Small intestine (tissue), 7 donors: Measurements from ENCODE around the gene ADAMTS8. TPM values are rescaled to one million over a fixed set of nuclear protein-coding genes. Genes with fewer than 3 reads are reported as not detected.

Experiments
- DNase-seq, 2 donors: peaks; one replicate each; pipeline versions ENCODE4 v3.0.0 to v3.0.0-alpha.2; 2013
- FAIRE-seq: peaks from 2 replicates; lab custom pipeline; 2012; peaks lifted over from hg19 to GRCh38; lab: Jason Lieb, UNC
- H3K27ac ChIP-seq, 3 donors: one replicate each; pipeline ENCODE4 v1.5.1; 2013; ENCODE audit warnings: low read length in 2 of 3, mild to moderate bottlenecking in 2 of 3, control low read depth in 1 of 3, inconsistent platforms in 1 of 3, low read depth in 1 of 3, moderate library complexity in 1 of 3
- H3K27me3 ChIP-seq, 3 donors: one replicate each; pipeline ENCODE4 v1.6.1; 2013; ENCODE audit warnings: low read length in 3 of 3, inconsistent platforms in 1 of 3; ENCODE audit not compliant: control insufficient read depth in 3 of 3, insufficient read depth in 3 of 3
- H3K36me3 ChIP-seq, 3 donors: one replicate each; pipeline ENCODE4 v1.6.1; 2013; ENCODE audit warnings: low read length in 3 of 3, inconsistent platforms in 1 of 3, low read depth in 1 of 3, mild to moderate bottlenecking in 1 of 3, moderate library complexity in 1 of 3; ENCODE audit not compliant: control insufficient read depth in 3 of 3, insufficient read depth in 2 of 3
- H3K4me1 ChIP-seq, 3 donors: one replicate each; pipeline ENCODE4 v1.6.1; 2013; ENCODE audit warnings: low read length in 2 of 3, inconsistent platforms in 1 of 3, low read depth in 1 of 3, mild to moderate bottlenecking in 1 of 3, moderate library complexity in 1 of 3; ENCODE audit not compliant: control insufficient read depth in 3 of 3, insufficient read depth in 2 of 3
- H3K4me3 ChIP-seq, 3 donors: one replicate each; pipeline ENCODE4 v1.5.1; 2013; ENCODE audit warnings: low read length in 3 of 3, control low read depth in 1 of 3, inconsistent platforms in 1 of 3, low read depth in 1 of 3, mild to moderate bottlenecking in 1 of 3, moderate library complexity in 1 of 3
- H3K9me3 ChIP-seq, 2 donors: one replicate each; pipeline ENCODE4 v1.6.1; 2013; ENCODE audit warnings: low read depth in 1 of 2, low read length in 1 of 2; ENCODE audit not compliant: control insufficient read depth in 2 of 2, insufficient read depth in 1 of 2
- WGBS, 3 donors: extraction: QIAGEN DNeasy Blood & Tissue Kit; methylation state at CpG; one replicate each; pipeline ENCODE4 v1.1.7; 2013; 5-methylcytosine and 5-hydroxymethylcytosine counted together
- polyA plus RNA-seq, 4 donors: library from polyadenylated mRNA; stranded (reverse) in 3 of 4; unstranded in 1 of 4; fragments of 200-250 nt in 3 of 4; fragments of 120-200 nt in 1 of 4; gene quantifications; one replicate each; pipeline versions ENCODE4 v1.2.1 to v1.2.3, GENCODE V29; 2013
- donor health status: healthy with polysubstance abuse.
- donor health status: control.
- donor health status: control.
- donor health status: Bipolar disorder and iron deficiency.
- donor health status: healthy.

Gene ADAMTS8
- polyA plus RNA-seq, 4 donors: 0.95 to 1.9 TPM; not detected in 2

- H3K4me1 ChIP-seq: peaks cover 0 to 7% (median 0%) of the 10 kb centered on the region in 3 donors
- H3K4me3 ChIP-seq: no peak overlapping the region
- DNase-seq (no peak), FAIRE-seq (no peak)
- peaks cover 0 to 4% of the 10 kb centered on the region in 2 donors for H3K9me3 ChIP-seq
- 93 to 94% (median 93%) methylated on average over 7 of the region's 7 CpGs for WGBS, 3 donors
- H3K27me3 ChIP-seq: peaks cover 0 to 2% (median 0%) of the 10 kb centered on the region in 3 donors
- no peaks in the 10 kb centered on the region for H3K36me3 ChIP-seq
- no peak overlapping the region for H3K27ac ChIP-seq
Observed at GRCh38 chr11:130437848-130438247, 9.4 kb upstream of the ADAMTS8 start.

- Histone ChIP-seq H3K4me1 (peaks cover 0 to 7% (median 0%) of the 10 kb centered on the region in 3 donors), H3K27me3 (peaks cover 0 to 2% (median 0%) of the 10 kb centered on the region in 3 donors), H3K4me3 (no peak overlapping the region), H3K9me3 (peaks cover 0 to 1% of the 10 kb centered on the region in 2 donors), H3K27ac (no peak overlapping the region), H3K36me3 (no peaks in the 10 kb centered on the region)
- FAIRE-seq (no peak), DNase-seq (no peak)
- 84 to 92% (median 86%) methylated on average over 3 of the region's 3 CpGs for WGBS, 3 donors
Observed at GRCh38 chr11:130436171-130436570, 7.8 kb upstream of the ADAMTS8 start.

- no peak overlapping the region for H3K27ac ChIP-seq
- DNase-seq: no peak
- peaks cover 0 to 7% (median 0%) of the 10 kb centered on the region in 3 donors for H3K4me1 ChIP-seq
- no peaks in the 10 kb centered on the region for H3K9me3 ChIP-seq
- no peak for FAIRE-seq
- 64 to 71% (median 69%) methylated on average over 4 of the region's 4 CpGs for WGBS, 3 donors
- H3K27me3 ChIP-seq: peaks cover 0 to 2% (median 1%) of the 10 kb centered on the region in 3 donors
- no peak overlapping the region for H3K4me3 ChIP-seq
- no peaks in the 10 kb centered on the region for H3K36me3 ChIP-seq
Observed at GRCh38 chr11:130435671-130436070, 7.3 kb upstream of the ADAMTS8 start.

GRCh38 chr11:130434521-130435223 is 6.3 kb upstream of the ADAMTS8 start:
- Histone ChIP-seq H3K27ac (peak overlapping the region in 2 of 3 donors; percentile 23 to 30), H3K36me3 (no peaks in the 10 kb centered on the region), H3K9me3 (no peaks in the 10 kb centered on the region), H3K4me3 (peak overlapping the region in 2 of 3 donors; percentile 54 to 65), H3K27me3 (peaks cover 0 to 11% (median 4%) of the 10 kb centered on the region in 3 donors), H3K4me1 (peaks cover 0 to 7% (median 0%) of the 10 kb centered on the region in 3 donors)
- DNase-seq: peak; percentile 80 to 91
- 0 to 1% (median 1%) methylated on average over 20 of the region's 20 CpGs for WGBS, 3 donors
- FAIRE-seq: no peak

GRCh38 chr11:130433357-130433756 is 4.9 kb upstream of the ADAMTS8 start:
- Histone ChIP-seq H3K9me3 (no peaks in the 10 kb centered on the region), H3K27me3 (peaks cover 6 to 24% (median 9%) of the 10 kb centered on the region in 3 donors), H3K4me1 (peaks cover 0 to 7% (median 0%) of the 10 kb centered on the region in 3 donors), H3K36me3 (no peaks in the 10 kb centered on the region), H3K4me3 (no peak overlapping the region), H3K27ac (no peak overlapping the region)
- no peak for DNase-seq
- no peak for FAIRE-seq
- WGBS, 3 donors: 71 to 75% (median 75%) methylated on average over 4 of the region's 4 CpGs

GRCh38 chr11:130431801-130432200 is 3.4 kb upstream of the ADAMTS8 start:
- DNase-seq (no peak), FAIRE-seq (no peak)
- no peaks in the 10 kb centered on the region for H3K36me3 ChIP-seq
- no peaks in the 10 kb centered on the region for H3K9me3 ChIP-seq
- H3K4me1 ChIP-seq: peaks cover 0 to 12% (median 0%) of the 10 kb centered on the region in 3 donors
- H3K27me3 ChIP-seq: peaks cover 9 to 33% (median 13%) of the 10 kb centered on the region in 3 donors
- H3K27ac ChIP-seq: no peak overlapping the region
- no peak overlapping the region for H3K4me3 ChIP-seq
- 60 to 78% (median 66%) methylated on average over 3 of the region's 3 CpGs for WGBS, 3 donors

GRCh38 chr11:130431331-130431773 is 2.9 kb upstream of the ADAMTS8 start:
- no peak overlapping the region for H3K4me3 ChIP-seq
- H3K4me1 ChIP-seq: peaks cover 0 to 12% (median 0%) of the 10 kb centered on the region in 3 donors
- peaks cover 14 to 38% (median 18%) of the 10 kb centered on the region in 3 donors for H3K27me3 ChIP-seq
- WGBS, 3 donors: 15 to 16% (median 16%) methylated on average over 10 of the region's 10 CpGs
- no peak for FAIRE-seq
- peak; percentile 64 to 78 for DNase-seq
- no peak overlapping the region for H3K27ac ChIP-seq
- H3K9me3 ChIP-seq: no peaks in the 10 kb centered on the region
- no peaks in the 10 kb centered on the region for H3K36me3 ChIP-seq

GRCh38 chr11:130429983-130430382 is 1.6 kb upstream of the ADAMTS8 start:
- Histone ChIP-seq H3K27ac (no peak overlapping the region), H3K9me3 (no peaks in the 10 kb centered on the region), H3K36me3 (no peaks in the 10 kb centered on the region), H3K4me1 (peaks cover 0 to 4% (median 0%) of the 10 kb centered on the region in 3 donors), H3K27me3 (peaks cover 15 to 50% (median 18%) of the 10 kb centered on the region in 3 donors), H3K4me3 (no peak overlapping the region)
- DNase-seq: no peak
- no peak for FAIRE-seq
- 54 to 62% (median 58%) methylated on average over 3 of the region's 3 CpGs for WGBS, 3 donors
